HL-60 (cell line): ENCODE measurements around the gene DLK2.

ENCODE experiments used
- DNase-seq, 2 experiments: peaks; one replicate each; pipeline ENCODE4 v3.0.0-alpha.2; 2010 to 2020; ENCODE audit warnings: low read depth in 1 of 2, low spot score in 1 of 2
- H3K27ac ChIP-seq: fragments of 250-450 bp; sonication (Bioruptor Pico); replicated peaks from 2 replicates; pipeline ENCODE4 v1.5.1; 2020; ENCODE audit warnings: mild to moderate bottlenecking, moderate library complexity
- H3K27me3 ChIP-seq: fragments of 250-450 bp; sonication (Bioruptor Pico); 2 replicates; pipeline ENCODE4 v1.5.1; 2021; ENCODE audit warnings: mild to moderate bottlenecking, moderate library complexity; ENCODE audit not compliant: insufficient read depth, poor library complexity, severe bottlenecking
- H3K4me3 ChIP-seq: replicated peaks from 2 replicates; pipeline ENCODE4 v1.5.1; 2011; ENCODE audit warnings: mild to moderate bottlenecking, control low read depth, low read length; ENCODE audit not compliant: insufficient read depth
- CTCF ChIP-seq: IDR thresholded peaks from one replicate; pipeline ENCODE4 v1.5.1; 2011; ENCODE audit warnings: low read length, control low read depth, inconsistent platforms; ENCODE audit not compliant: insufficient read depth
- GABPA ChIP-seq: IDR thresholded peaks from 2 replicates; pipeline ENCODE4 v1.6.1; 2012; ENCODE audit warnings: low read depth
- POLR2AphosphoS5 ChIP-seq: IDR thresholded peaks from 2 replicates; pipeline ENCODE4 v1.6.1; 2012; ENCODE audit warnings: low read depth
- REST ChIP-seq: IDR thresholded peaks from 2 replicates; pipeline ENCODE4 v1.6.1; 2012; ENCODE audit warnings: low read depth; ENCODE audit not compliant: insufficient replicate concordance
- SPI1 ChIP-seq: IDR thresholded peaks from 2 replicates; pipeline ENCODE4 v1.6.1; 2012; ENCODE audit warnings: low read depth, mild to moderate bottlenecking, borderline replicate concordance

DLK2 gene

GRCh38 chr6:43451348-43451747, 4.0 kb downstream of the DLK2 start:
- DNase-seq, result no peak
- Histone ChIP-seq H3K4me3 (no peak overlapping the region), H3K27me3 (peaks cover 8% of the 10 kb centered on the region), H3K27ac (no peak overlapping the region)
- TF ChIP-seq GABPA (no peak), POLR2AphosphoS5 (no peak), CTCF (no peak), SPI1 (no peak), REST (no peak)

GRCh38 chr6:43450699-43451131, 4.6 kb downstream of the DLK2 start:
- no peak overlapping the region for H3K27ac ChIP-seq
- no peak for DNase-seq
- no peak overlapping the region for H3K4me3 ChIP-seq
- TF ChIP-seq POLR2AphosphoS5 (no peak), GABPA (no peak), SPI1 (no peak), REST (no peak)
- peaks cover 2% of the 10 kb centered on the region for H3K27me3 ChIP-seq

- no peak for TF ChIP-seq POLR2AphosphoS5
- TF ChIP-seq SPI1, result no peak
- TF ChIP-seq GABPA, result no peak
- TF ChIP-seq REST, result no peak
- no peak for TF ChIP-seq CTCF
- no peaks in the 10 kb centered on the region for H3K27me3 ChIP-seq
- H3K27ac ChIP-seq, result no peak overlapping the region
- no peak for DNase-seq
- H3K4me3 ChIP-seq, result no peak overlapping the region
These were observed 6.4 kb downstream of the DLK2 start for GRCh38 chr6:43448916-43449315.

- Histone ChIP-seq H3K4me3 (no peak overlapping the region), H3K27ac (no peak overlapping the region), H3K27me3 (no peaks in the 10 kb centered on the region)
- TF ChIP-seq GABPA, result no peak
- TF ChIP-seq CTCF, result no peak
- no peak for TF ChIP-seq REST
- no peak for TF ChIP-seq POLR2AphosphoS5
- TF ChIP-seq SPI1, result no peak
- no peak for DNase-seq
These were observed 7.7 kb downstream of the DLK2 start for GRCh38 chr6:43447604-43448003.
